ENCODE data around the gene XPO4.

GRCh38 chr13:20738616-20739015, 163.9 kb downstream of the XPO4 start:
- no peak for TF ChIP-seq POLR2A (IDR thresholded peaks at IDR 0.05)
- no peak for TF ChIP-seq CTCF (IDR thresholded peaks at IDR 0.05)
